K562 (cell line): Measurements from ENCODE around the gene NEDD8. TPM values are rescaled to one million over a fixed set of nuclear protein-coding genes. Genes with fewer than 3 reads are reported as not detected.

ENCODE experiments used
- DEAF1 ChIP-seq: fragments of 450-650 bp; formaldehyde crosslinking; IDR thresholded peaks from 2 replicates; pipeline ENCODE4 v1.4.0; 2020; ENCODE audit warnings: mild to moderate bottlenecking, moderate library complexity
- DIDO1 ChIP-seq: fragments of 450-650 bp; IDR thresholded peaks from 2 replicates; pipeline ENCODE4 v1.6.1; 2016; ENCODE audit warnings: low read depth, missing biosample characterization, missing genetic modification characterization
- EHMT2 ChIP-seq: fragments of 450-650 bp; IDR thresholded peaks from 2 replicates; pipeline ENCODE4 v1.6.1; 2018; ENCODE audit warnings: antibody characterized with exemption
- HCFC1 ChIP-seq: IDR thresholded peaks from 2 replicates; pipeline ENCODE4 v1.6.1; 2012; ENCODE audit warnings: low read depth, low read length, improper control_type of control experiment
- JUN ChIP-seq, 2 experiments: sonication (generic) in 1 of 2; formaldehyde crosslinking in 1 of 2; IDR thresholded peaks; 2 replicates each; pipeline versions ENCODE4 v1.6.1 to v1.8.0; 2012 to 2022; ENCODE audit warnings: borderline replicate concordance in 2 of 2, mild to moderate bottlenecking in 2 of 2, improper control_type of control experiment in 1 of 2, low read depth in 1 of 2, low read length in 1 of 2, missing genetic modification reagents in 1 of 2
- KDM4B ChIP-seq, 2 experiments: fragments of 450-650 bp in 1 of 2; sonication (generic) in 1 of 2; IDR thresholded peaks; 2 replicates each; pipeline ENCODE4 v1.6.1; 2016 to 2017; ENCODE audit warnings: borderline replicate concordance in 2 of 2, antibody characterized with exemption in 1 of 2, low read depth in 1 of 2, mild to moderate bottlenecking in 1 of 2
- MAZ ChIP-seq, 2 experiments: fragments of 450-650 bp in 1 of 2; sonication (generic) in 1 of 2; formaldehyde crosslinking; IDR thresholded peaks in 1 of 2; conservative IDR thresholded peaks in 1 of 2; 2 replicates each; pipeline versions ENCODE4 v1.4.0 to v1.5.0; 2020; ENCODE audit warnings: mild to moderate bottlenecking in 1 of 2, missing genetic modification reagents in 1 of 2
- MCM7 ChIP-seq, 2 experiments: fragments of 450-650 bp; IDR thresholded peaks; 2 replicates each; pipeline ENCODE4 v1.6.1; 2016 to 2018
- MECOM ChIP-seq: fragments of 250-450 bp; sonication (Bioruptor Pico); IDR thresholded peaks from 2 replicates; pipeline ENCODE4 v1.8.0; 2022; ENCODE audit warnings: inconsistent platforms
- MNT ChIP-seq, 2 experiments: fragments of 450-650 bp; conservative IDR thresholded peaks; 2 replicates each; pipeline ENCODE4 v1.6.1; 2017; ENCODE audit warnings: mild to moderate bottlenecking in 2 of 2, moderate library complexity in 2 of 2
- NFIC ChIP-seq: fragments of 450-650 bp; IDR thresholded peaks from 2 replicates; pipeline ENCODE4 v1.6.1; 2017; ENCODE audit warnings: mild to moderate bottlenecking, inconsistent platforms
- RBM22 ChIP-seq: fragments of 200-400 bp; formaldehyde crosslinking; IDR thresholded peaks from 2 replicates; pipeline ENCODE4 v1.6.1; 2018; ENCODE audit warnings: low read length, low read depth; ENCODE audit not compliant: poor library complexity, severe bottlenecking
- YY1 ChIP-seq, 3 experiments: IDR thresholded peaks; 2 replicates each; pipeline ENCODE4 v1.6.1; 2011; ENCODE audit warnings: low read length in 2 of 3, mild to moderate bottlenecking in 2 of 3, moderate library complexity in 2 of 3, borderline replicate concordance in 1 of 3, control low read depth in 1 of 3, low read depth in 1 of 3; ENCODE audit not compliant: insufficient read depth in 3 of 3, insufficient replicate concordance in 2 of 3, control insufficient read depth in 1 of 3, insufficient read length in 1 of 3; ENCODE audit errors: extremely low read depth in 1 of 3
- polyA plus RNA-seq, 8 experiments: library from polyadenylated mRNA; depleted of rRNA in 4 of 8; stranded (reverse) in 5 of 8; unstranded in 3 of 8; fragments of >200 nt; fragmentation: Nextera tagmentation in 2 of 8; fragmentation: Illumina TruSeq in 1 of 8; extraction: Ambion mirVana in 2 of 8; extraction: Trizol in 1 of 8; gene quantifications; 2 replicates each; pipeline versions ENCODE4 v1.2.1 to v1.2.3, GENCODE V29; 2011 to 2014; ENCODE audit warnings: inconsistent platforms in 1 of 8, missing spikeins in 1 of 8
- total RNA-seq, 7 experiments: library from RNA; depleted of rRNA in 6 of 7; stranded (reverse); fragments of >200 nt in 6 of 7; fragmentation: Illumina TruSeq in 2 of 7; extraction: Trizol in 2 of 7; gene quantifications; 2 replicates each; pipeline versions ENCODE4 v1.2.1 to v1.2.3, GENCODE V29; 2011 to 2021; ENCODE audit warnings: low replicate concordance in 1 of 7
- TF ChIP-seq, protein P1 (sequence below): fragments of 450-650 bp; IDR thresholded peaks from 2 replicates; pipeline ENCODE4 v1.6.1; 2014; ENCODE audit warnings: low read depth, mild to moderate bottlenecking, moderate library complexity, borderline replicate concordance
- TF ChIP-seq, protein P2 (sequence below): fragments of 450-650 bp; IDR thresholded peaks from 2 replicates; pipeline ENCODE4 v1.6.1; 2016; ENCODE audit warnings: antibody characterized with exemption

The NEDD8 gene
- total and polyA plus RNA-seq, 9 of the 15 experiments (the other 6 are each of a cell fraction or from before 2014, with no cell fraction given) = 142 to 691 (median 260) TPM

- TF ChIP-seq, protein P1, sequence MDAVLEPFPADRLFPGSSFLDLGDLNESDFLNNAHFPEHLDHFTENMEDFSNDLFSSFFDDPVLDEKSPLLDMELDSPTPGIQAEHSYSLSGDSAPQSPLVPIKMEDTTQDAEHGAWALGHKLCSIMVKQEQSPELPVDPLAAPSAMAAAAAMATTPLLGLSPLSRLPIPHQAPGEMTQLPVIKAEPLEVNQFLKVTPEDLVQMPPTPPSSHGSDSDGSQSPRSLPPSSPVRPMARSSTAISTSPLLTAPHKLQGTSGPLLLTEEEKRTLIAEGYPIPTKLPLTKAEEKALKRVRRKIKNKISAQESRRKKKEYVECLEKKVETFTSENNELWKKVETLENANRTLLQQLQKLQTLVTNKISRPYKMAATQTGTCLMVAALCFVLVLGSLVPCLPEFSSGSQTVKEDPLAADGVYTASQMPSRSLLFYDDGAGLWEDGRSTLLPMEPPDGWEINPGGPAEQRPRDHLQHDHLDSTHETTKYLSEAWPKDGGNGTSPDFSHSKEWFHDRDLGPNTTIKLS = peak; percentile 96
- peak; percentile 89 to 94 for TF ChIP-seq MAZ (CRISPR knock-in tag; conservative IDR thresholded peaks at IDR 0.05 in 1 of 2, IDR thresholded peaks at IDR 0.05 in 1 of 2)
- TF ChIP-seq, protein P2, sequence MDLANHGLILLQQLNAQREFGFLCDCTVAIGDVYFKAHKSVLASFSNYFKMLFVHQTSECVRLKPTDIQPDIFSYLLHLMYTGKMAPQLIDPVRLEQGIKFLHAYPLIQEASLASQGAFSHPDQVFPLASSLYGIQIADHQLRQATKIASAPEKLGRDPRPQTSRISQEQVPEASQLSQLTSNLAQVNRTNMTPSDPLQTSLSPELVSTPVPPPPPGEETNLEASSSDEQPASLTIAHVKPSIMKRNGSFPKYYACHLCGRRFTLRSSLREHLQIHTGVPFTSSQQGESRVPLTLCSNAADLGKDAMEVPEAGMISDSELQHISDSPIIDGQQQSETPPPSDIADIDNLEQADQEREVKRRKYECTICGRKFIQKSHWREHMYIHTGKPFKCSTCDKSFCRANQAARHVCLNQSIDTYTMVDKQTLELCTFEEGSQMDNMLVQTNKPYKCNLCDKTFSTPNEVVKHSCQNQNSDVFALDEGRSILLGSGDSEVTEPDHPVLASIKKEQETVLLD = no peak
- peak; percentile 66 for TF ChIP-seq RBM22
- peak; percentile 9; the same call in 1 of the 2 replicates for TF ChIP-seq JUN (IDR thresholded peaks at IDR 0.05; ENCODE audit: borderline replicate concordance, low read depth, low read length)
- TF ChIP-seq JUN (CRISPR knock-in tag; IDR thresholded peaks at IDR 0.05; ENCODE audit: borderline replicate concordance) = no peak
- no peak for TF ChIP-seq MCM7 (IDR thresholded peaks at IDR 0.05)
- TF ChIP-seq KDM4B (IDR thresholded peaks at IDR 0.05; ENCODE audit: borderline replicate concordance in 2 of 2, low read depth in 1 of 2) = peak in 1 of 2 experiments; percentile 39; a peak in 1 of 4 replicates
- peak in 1 of 3 experiments; percentile 44 for TF ChIP-seq YY1 (IDR thresholded peaks at IDR 0.05; ENCODE audit: borderline replicate concordance in 1 of 3, control insufficient read depth in 1 of 3, extremely low read depth in 1 of 3, insufficient read depth in 3 of 3, insufficient read length in 1 of 3, insufficient replicate concordance in 2 of 3, low read depth in 1 of 3, low read length in 2 of 3)
- no peak for TF ChIP-seq DIDO1 (tag)
- no peak for TF ChIP-seq MECOM
- TF ChIP-seq DEAF1 (CRISPR knock-in tag) = no peak
- TF ChIP-seq MNT (conservative IDR thresholded peaks at IDR 0.05) = peak; percentile 42 to 72; a peak in 3 of 4 replicates
- peak; percentile 84 for TF ChIP-seq HCFC1
- TF ChIP-seq NFIC = peak; percentile 12
- TF ChIP-seq EHMT2 = no peak
Observed at GRCh38 chr14:24195186-24196070, 36.7 kb downstream of the NEDD8 start, which contains the start of gene TM9SF1 (continued).
